ENCODE measurements around the gene ATP6V1B1.

Gene ATP6V1B1

GRCh38 chr2:70926042-70926441 lies 9.7 kb upstream of the ATP6V1B1 start:
- no peak for TF ChIP-seq ZFP3 (CRISPR knock-in tag; IDR thresholded peaks at IDR 0.05)
- no peak for TF ChIP-seq ZNF565 (CRISPR knock-in tag; conservative IDR thresholded peaks at IDR 0.05; ENCODE audit: low read depth)
- TF ChIP-seq ESRRG (CRISPR knock-in tag; IDR thresholded peaks at IDR 0.05), result no peak
- no peak for TF ChIP-seq ISL1 (CRISPR knock-in tag; IDR thresholded peaks at IDR 0.05)
- TF ChIP-seq TOX (CRISPR knock-in tag; IDR thresholded peaks at IDR 0.05; ENCODE audit: borderline replicate concordance), result no peak
- no peak for TF ChIP-seq ZNF70 (CRISPR knock-in tag; IDR thresholded peaks at IDR 0.05)
- TF ChIP-seq RARB (CRISPR knock-in tag; IDR thresholded peaks at IDR 0.05), result no peak
- no peak for TF ChIP-seq ZNF8 (CRISPR knock-in tag; IDR thresholded peaks at IDR 0.05)
- TF ChIP-seq TCF4 (CRISPR knock-in tag; IDR thresholded peaks at IDR 0.05; ENCODE audit: borderline replicate concordance), result no peak
- no peak for TF ChIP-seq CREB5 (CRISPR knock-in tag; IDR thresholded peaks at IDR 0.05; ENCODE audit: low read depth)
- no peak for TF ChIP-seq CSRNP3 (CRISPR knock-in tag; IDR thresholded peaks at IDR 0.05)
- no peak for TF ChIP-seq OSR1 (CRISPR knock-in tag; IDR thresholded peaks at IDR 0.05)
- ATAC-seq, result no peak

GRCh38 chr2:70927138-70927537 lies 8.6 kb upstream of the ATP6V1B1 start:
- TF ChIP-seq ZFP3 (CRISPR knock-in tag; IDR thresholded peaks at IDR 0.05) (no peak), PPARA (CRISPR knock-in tag; IDR thresholded peaks at IDR 0.05; ENCODE audit: borderline replicate concordance) (no peak), TOX (CRISPR knock-in tag; IDR thresholded peaks at IDR 0.05; ENCODE audit: borderline replicate concordance) (no peak), SNAI2 (CRISPR knock-in tag; IDR thresholded peaks at IDR 0.05) (no peak)
- no peak for ATAC-seq

GRCh38 chr2:70927641-70928040 lies 8.1 kb upstream of the ATP6V1B1 start:
- no peak for TF ChIP-seq ISL1 (CRISPR knock-in tag; IDR thresholded peaks at IDR 0.05)
- no peak for TF ChIP-seq ZC3H10 (CRISPR knock-in tag; IDR thresholded peaks at IDR 0.05)
- TF ChIP-seq POU6F1 (CRISPR knock-in tag; IDR thresholded peaks at IDR 0.05; ENCODE audit: borderline replicate concordance, low read depth), result no peak
- no peak for TF ChIP-seq CSDC2 (CRISPR knock-in tag; IDR thresholded peaks at IDR 0.05)
- TF ChIP-seq ZNF565 (CRISPR knock-in tag; conservative IDR thresholded peaks at IDR 0.05; ENCODE audit: low read depth), result no peak
- TF ChIP-seq BACH2 (CRISPR knock-in tag; IDR thresholded peaks at IDR 0.05; ENCODE audit: borderline replicate concordance), result no peak
- no peak for TF ChIP-seq ESRRG (CRISPR knock-in tag; IDR thresholded peaks at IDR 0.05)
- TF ChIP-seq TSHZ2 (CRISPR knock-in tag; IDR thresholded peaks at IDR 0.05), result no peak
- no peak for TF ChIP-seq OSR1 (CRISPR knock-in tag; IDR thresholded peaks at IDR 0.05)
- no peak for TF ChIP-seq CSRNP3 (CRISPR knock-in tag; IDR thresholded peaks at IDR 0.05)
- no peak for TF ChIP-seq ZFP3 (CRISPR knock-in tag; IDR thresholded peaks at IDR 0.05)
- no peak for ATAC-seq

- no peak for ATAC-seq
- TF ChIP-seq GLIS3 (CRISPR knock-in tag; IDR thresholded peaks at IDR 0.05), result no peak
These were observed 7.3 kb upstream of the ATP6V1B1 start for GRCh38 chr2:70928366-70928765.
